CD14-positive monocyte (primary cell): ENCODE results near the gene TEDC1. TPM values are rescaled to one million over a fixed set of nuclear protein-coding genes. Genes with fewer than 3 reads are reported as not detected.
A peak's percentile ranks its signal among the peaks of the same experiment; 100 is the strongest.

Source experiments
- DNase-seq, 3 donors: peaks; one replicate each; pipeline ENCODE4 v3.0.0-alpha.2; 2011 to 2022
- H2AFZ ChIP-seq: 2 replicates; pipeline ENCODE4 v1.6.0; 2012; ENCODE audit warnings: mild to moderate bottlenecking, low read depth, low read length, inconsistent platforms; ENCODE audit not compliant: insufficient read depth, poor library complexity, severe bottlenecking
- H3K27ac ChIP-seq, 2 donors: 1 replicate in 1 of 2; 2 replicates in 1 of 2; pipeline ENCODE4 v1.5.1; 2012 to 2013; ENCODE audit warnings: low read length in 2 of 2, control low read depth in 1 of 2, inconsistent platforms in 1 of 2, low read depth in 1 of 2, mild to moderate bottlenecking in 1 of 2
- H3K27me3 ChIP-seq, 2 donors: one replicate each; pipeline versions ENCODE4 v1.6.0 to v1.6.1; 2011 to 2013; ENCODE audit warnings: low read length in 2 of 2; ENCODE audit not compliant: control insufficient read depth in 2 of 2, insufficient read depth in 2 of 2
- H3K36me3 ChIP-seq, 2 donors: replicated peaks in 1 of 2; 1 replicate in 1 of 2; 2 replicates in 1 of 2; pipeline versions ENCODE4 v1.5.1 to v1.6.1; 2012 to 2013; ENCODE audit warnings: low read length in 2 of 2, control low read depth in 1 of 2, inconsistent platforms in 1 of 2, mild to moderate bottlenecking in 1 of 2; ENCODE audit not compliant: insufficient read depth in 2 of 2, control insufficient read depth in 1 of 2
- H3K4me1 ChIP-seq, 2 donors: 1 replicate in 1 of 2; 2 replicates in 1 of 2; pipeline versions ENCODE4 v1.5.1 to v1.6.1; 2012 to 2013; ENCODE audit warnings: low read length in 2 of 2, control low read depth in 1 of 2, inconsistent platforms in 1 of 2, mild to moderate bottlenecking in 1 of 2, moderate library complexity in 1 of 2; ENCODE audit not compliant: insufficient read depth in 2 of 2, control insufficient read depth in 1 of 2
- H3K4me2 ChIP-seq: replicated peaks from 2 replicates; pipeline ENCODE3; 2012; ENCODE audit warnings: low read length, moderate library complexity, mild to moderate bottlenecking; ENCODE audit not compliant: poor library complexity, severe bottlenecking; ENCODE audit errors: extremely low read depth
- H3K4me3 ChIP-seq, 3 experiments: fragments of 200-600 bp in 1 of 3; sonication (generic) in 1 of 3; replicated peaks in 1 of 3; 1 replicate in 2 of 3; 2 replicates in 1 of 3; pipeline ENCODE4 v1.5.1; 2011 to 2013; ENCODE audit warnings: low read length in 3 of 3, mild to moderate bottlenecking in 3 of 3, control low read depth in 2 of 3, low read depth in 2 of 3, inconsistent platforms in 1 of 3, moderate library complexity in 1 of 3
- H3K79me2 ChIP-seq: 2 replicates; pipeline ENCODE4 v1.6.0; 2012; ENCODE audit warnings: mild to moderate bottlenecking, control low read depth, inconsistent platforms, low read length, moderate library complexity; ENCODE audit not compliant: insufficient read depth
- H3K9ac ChIP-seq: 2 replicates; pipeline ENCODE4 v1.6.0; 2017; ENCODE audit warnings: low read length, mild to moderate bottlenecking; ENCODE audit not compliant: insufficient read depth, poor library complexity, severe bottlenecking
- H3K9me3 ChIP-seq, 2 donors: replicated peaks in 1 of 2; 1 replicate in 1 of 2; 2 replicates in 1 of 2; pipeline versions ENCODE4 v1.5.1 to v1.6.1; 2012 to 2013; ENCODE audit warnings: low read length in 2 of 2, control low read depth in 1 of 2; ENCODE audit not compliant: control insufficient read depth in 1 of 2, insufficient read depth in 1 of 2
- H4K20me1 ChIP-seq: 2 replicates; pipeline ENCODE4 v1.6.0; 2012; ENCODE audit warnings: mild to moderate bottlenecking, low read length, control low read depth, moderate library complexity; ENCODE audit not compliant: insufficient read depth
- H3K27ac Mint-ChIP-seq, 7 donors: one replicate each; pipeline ENCODE4 v1.8.0; 2020; ENCODE audit warnings: mild to moderate bottlenecking in 7 of 7, mixed read lengths in 7 of 7, moderate library complexity in 6 of 7, inconsistent platforms in 2 of 7
- H3K27me3 Mint-ChIP-seq, 3 donors: one replicate each; pipeline ENCODE4 v1.8.0; 2021 to 2022; ENCODE audit warnings: low read depth in 3 of 3, mild to moderate bottlenecking in 3 of 3, mixed read lengths in 3 of 3, moderate library complexity in 3 of 3, inconsistent platforms in 1 of 3
- H3K36me3 Mint-ChIP-seq, 2 donors: one replicate each; pipeline ENCODE4 v1.8.0; 2020; ENCODE audit warnings: mixed read lengths in 2 of 2, inconsistent platforms in 1 of 2, mild to moderate bottlenecking in 1 of 2
- H3K4me1 Mint-ChIP-seq: one replicate; pipeline ENCODE4 v1.8.0; 2020; ENCODE audit warnings: mild to moderate bottlenecking, mixed read lengths
- H3K4me3 Mint-ChIP-seq, 2 donors: one replicate each; pipeline ENCODE4 v1.8.0; 2020; ENCODE audit warnings: mild to moderate bottlenecking in 2 of 2, mixed read lengths in 2 of 2, moderate library complexity in 1 of 2
- H3K9me3 Mint-ChIP-seq, 7 donors: one replicate each; pipeline ENCODE4 v1.8.0; 2020 to 2022; ENCODE audit warnings: mixed read lengths in 7 of 7, mild to moderate bottlenecking in 6 of 7, moderate library complexity in 6 of 7, inconsistent platforms in 2 of 7
- CTCF ChIP-seq: fragments of 200-600 bp; IDR thresholded peaks from one replicate; pipeline ENCODE4 v1.8.0; 2022; ENCODE audit warnings: antibody characterized with exemption, mild to moderate bottlenecking
- WGBS: methylation state at CpG from one replicate; pipeline ENCODE4 v1.1.5; 2013; ENCODE audit warnings: missing lambda C conversion rate; ENCODE audit not compliant: insufficient coverage; 5-methylcytosine and 5-hydroxymethylcytosine counted together
- intact Hi-C, 2 donors: fragments of 100-400 bp; cut with micrococcal nuclease; formaldehyde crosslinking; loops; one replicate each; pipeline versions ENCODE4 v1.15.0 to v1.15.1; 2023
- polyA plus RNA-seq, 3 donors: library from polyadenylated mRNA; depleted of rRNA in 1 of 3; unstranded in 2 of 3; stranded (reverse) in 1 of 3; fragments of 300-500 nt in 2 of 3; fragments of >200 nt in 1 of 3; fragmentation: Illumina TruSeq in 2 of 3; gene quantifications; 1 replicate in 2 of 3; 2 replicates in 1 of 3; pipeline ENCODE4 v1.2.3, GENCODE V29; 2012 to 2021

TEDC1 gene
- polyA plus RNA-seq, 3 donors = 7.8 to 23.4 (median 9.0) TPM

- Histone ChIP-seq H3K9me3 (no peaks in the 10 kb centered on the region), H3K27ac (no peak overlapping the region), H3K9ac (no peak overlapping the region), H3K4me2 (no peak overlapping the region), H3K4me1 (peaks cover 3 to 6% of the 10 kb centered on the region in 2 donors), H4K20me1 (no peaks in the 10 kb centered on the region), H2AFZ (no peak overlapping the region), H3K79me2 (no peaks in the 10 kb centered on the region), H3K36me3 (no peaks in the 10 kb centered on the region), H3K27me3 (no peaks in the 10 kb centered on the region), H3K4me3 (no peak overlapping the region)
- H3K27me3 Mint-ChIP-seq = peaks cover 10 to 24% (median 22%) of the 10 kb centered on the region in 3 donors
- peaks cover 0 to 2% (median 1%) of the 10 kb centered on the region in 7 donors for H3K9me3 Mint-ChIP-seq
- peaks cover 11% of the 10 kb centered on the region for H3K4me1 Mint-ChIP-seq
- 94% methylated on average over 22 of the region's 34 CpGs for WGBS
- no peaks in the 10 kb centered on the region for H3K36me3 Mint-ChIP-seq
- H3K27ac Mint-ChIP-seq = peak overlapping the region in 1 of 7 donors; percentile 29
- intact Hi-C loops = no loop called here
- no peak for TF ChIP-seq CTCF
- no peak overlapping the region for H3K4me3 Mint-ChIP-seq
- DNase-seq = no peak
Observed at GRCh38 chr14:105536691-105537579, 45.9 kb downstream of the TEDC1 start.

GRCh38 chr14:105537580-105538474, 46.8 kb downstream of the TEDC1 start:
- Mint-ChIP-seq H3K4me1 (peaks cover 6% of the 10 kb centered on the region), H3K27ac (no peak overlapping the region), H3K27me3 (peaks cover 10 to 24% (median 19%) of the 10 kb centered on the region in 3 donors), H3K9me3 (peaks cover 0 to 2% (median 1%) of the 10 kb centered on the region in 7 donors), H3K36me3 (no peaks in the 10 kb centered on the region), H3K4me3 (no peak overlapping the region)
- intact Hi-C loops = no loop called here
- Histone ChIP-seq H4K20me1 (no peaks in the 10 kb centered on the region), H3K79me2 (no peaks in the 10 kb centered on the region), H3K36me3 (no peaks in the 10 kb centered on the region), H3K9me3 (no peaks in the 10 kb centered on the region), H3K4me2 (no peak overlapping the region), H3K27me3 (no peaks in the 10 kb centered on the region), H3K9ac (no peak overlapping the region), H3K27ac (no peak overlapping the region), H3K4me1 (peaks cover 3 to 6% of the 10 kb centered on the region in 2 donors), H2AFZ (no peak overlapping the region), H3K4me3 (no peak overlapping the region)
- peak in 2 of 3 donors; percentile 39 to 46 for DNase-seq
- TF ChIP-seq CTCF = peak; percentile 99
- WGBS = 25% methylated on average over 29 of the region's 30 CpGs
